Skeletal muscle tissue (tissue), 4 donors: Measurements from ENCODE around the gene NPBWR2. TPM values are rescaled to one million over a fixed set of nuclear protein-coding genes. Genes with fewer than 3 reads are reported as not detected.
"Not testable (repeated sequence)": the region's sequence is repeated elsewhere in the genome, so short reads cannot be mapped to it uniquely, and the experiment has no call there.

ENCODE experiments used
- H3K27ac ChIP-seq: one replicate; pipeline ENCODE4 v1.7.0; 2013; ENCODE audit warnings: mild to moderate bottlenecking, low read depth, low read length, inconsistent platforms
- H3K27me3 ChIP-seq, 3 donors: one replicate each; pipeline ENCODE4 v1.7.0; 2013; ENCODE audit warnings: low read length in 3 of 3; ENCODE audit not compliant: control insufficient read depth in 3 of 3, insufficient read depth in 3 of 3
- H3K36me3 ChIP-seq, 3 donors: one replicate each; pipeline ENCODE4 v1.7.0; 2013; ENCODE audit warnings: low read length in 3 of 3; ENCODE audit not compliant: control insufficient read depth in 3 of 3, insufficient read depth in 3 of 3
- H3K4me1 ChIP-seq, 3 donors: one replicate each; pipeline ENCODE4 v1.7.0; 2013; ENCODE audit warnings: low read length in 3 of 3, mild to moderate bottlenecking in 3 of 3; ENCODE audit not compliant: control insufficient read depth in 3 of 3, insufficient read depth in 3 of 3
- H3K4me3 ChIP-seq, 3 donors: one replicate each; pipeline ENCODE4 v1.7.0; 2013; ENCODE audit warnings: low read length in 3 of 3
- H3K9ac ChIP-seq, 3 donors: one replicate each; pipeline ENCODE4 v1.7.0; 2013; ENCODE audit warnings: low read length in 3 of 3, mild to moderate bottlenecking in 3 of 3, moderate library complexity in 2 of 3, low read depth in 1 of 3
- H3K9me3 ChIP-seq, 3 donors: one replicate each; pipeline ENCODE4 v1.7.0; 2013; ENCODE audit warnings: low read length in 3 of 3; ENCODE audit not compliant: control insufficient read depth in 3 of 3
- total RNA-seq: library from RNA; depleted of rRNA; stranded (reverse); fragments of >200 nt; gene quantifications from one replicate; pipeline ENCODE4 v1.2.3, GENCODE V29; 2014
- donor health status: Osteomylitis.

The NPBWR2 gene
- total RNA-seq, 1 donor from 2014 or later = not detected

GRCh38 chr20:64143018-64143801 lies 35.8 kb upstream of the NPBWR2 start:
- peaks cover 19 to 40% (median 31%) of the 10 kb centered on the region in 3 donors for H3K27me3 ChIP-seq
- H3K4me1 ChIP-seq = no peaks in the 10 kb centered on the region
- no peak overlapping the region for H3K9ac ChIP-seq
- no peaks in the 10 kb centered on the region for H3K36me3 ChIP-seq
- H3K4me3 ChIP-seq = no peak overlapping the region
- peaks cover 3 to 6% (median 4%) of the 10 kb centered on the region in 3 donors for H3K9me3 ChIP-seq
- H3K27ac ChIP-seq = no peak overlapping the region

GRCh38 chr20:64142590-64142989 lies 35.2 kb upstream of the NPBWR2 start:
- no peaks in the 10 kb centered on the region for H3K4me1 ChIP-seq
- H3K4me3 ChIP-seq = no peak overlapping the region
- no peak overlapping the region for H3K27ac ChIP-seq
- no peaks in the 10 kb centered on the region for H3K36me3 ChIP-seq
- no peak overlapping the region for H3K9ac ChIP-seq
- H3K27me3 ChIP-seq = peaks cover 19 to 40% (median 29%) of the 10 kb centered on the region in 3 donors
- peaks cover 3 to 6% (median 4%) of the 10 kb centered on the region in 3 donors for H3K9me3 ChIP-seq

- H3K36me3 ChIP-seq = no peaks in the 10 kb centered on the region
- H3K9ac ChIP-seq = no peak overlapping the region
- H3K9me3 ChIP-seq = peaks cover 3 to 6% (median 4%) of the 10 kb centered on the region in 3 donors
- H3K4me3 ChIP-seq = no peak overlapping the region
- no peak overlapping the region for H3K27ac ChIP-seq
- H3K27me3 ChIP-seq = peaks cover 19 to 29% (median 20%) of the 10 kb centered on the region in 3 donors
- H3K4me1 ChIP-seq = no peaks in the 10 kb centered on the region
Measured at GRCh38 chr20:64140956-64141355, 33.6 kb upstream of the NPBWR2 start.

- no peak overlapping the region for H3K4me3 ChIP-seq
- peaks cover 0 to 3% (median 0%) of the 10 kb centered on the region in 3 donors for H3K9me3 ChIP-seq
- H3K27me3 ChIP-seq = peaks cover 19 to 24% (median 22%) of the 10 kb centered on the region in 3 donors
- H3K27ac ChIP-seq = no peak overlapping the region
- H3K9ac ChIP-seq = no peak overlapping the region
- H3K36me3 ChIP-seq = no peaks in the 10 kb centered on the region
- H3K4me1 ChIP-seq = no peaks in the 10 kb centered on the region
Measured at GRCh38 chr20:64140061-64140931, 32.9 kb upstream of the NPBWR2 start.

- Histone ChIP-seq H3K4me1 (no peaks in the 10 kb centered on the region), H3K27me3 (peaks cover 19 to 24% (median 22%) of the 10 kb centered on the region in 3 donors), H3K9ac (no peak overlapping the region), H3K27ac (no peak overlapping the region), H3K36me3 (no peaks in the 10 kb centered on the region), H3K9me3 (no peaks in the 10 kb centered on the region), H3K4me3 (no peak overlapping the region)
Measured at GRCh38 chr20:64139199-64140060, 32.1 kb upstream of the NPBWR2 start.

GRCh38 chr20:64138276-64138815 lies 31.0 kb upstream of the NPBWR2 start:
- H3K9me3 ChIP-seq = no peaks in the 10 kb centered on the region
- no peak overlapping the region for H3K9ac ChIP-seq
- H3K4me3 ChIP-seq = no peak overlapping the region
- peaks cover 12 to 29% (median 24%) of the 10 kb centered on the region in 3 donors for H3K27me3 ChIP-seq
- no peaks in the 10 kb centered on the region for H3K4me1 ChIP-seq
- no peak overlapping the region for H3K27ac ChIP-seq
- H3K36me3 ChIP-seq = no peaks in the 10 kb centered on the region

GRCh38 chr20:64137598-64138031 lies 30.2 kb upstream of the NPBWR2 start:
- H3K27ac ChIP-seq = no peak overlapping the region
- H3K9me3 ChIP-seq = no peaks in the 10 kb centered on the region
- no peaks in the 10 kb centered on the region for H3K36me3 ChIP-seq
- H3K4me3 ChIP-seq = no peak overlapping the region
- H3K4me1 ChIP-seq = no peaks in the 10 kb centered on the region
- H3K9ac ChIP-seq = no peak overlapping the region
- H3K27me3 ChIP-seq = peaks cover 5 to 22% (median 18%) of the 10 kb centered on the region in 3 donors

GRCh38 chr20:64136004-64136710 lies 28.8 kb upstream of the NPBWR2 start:
- Histone ChIP-seq H3K9me3 (no peaks in the 10 kb centered on the region), H3K4me3 (no peak overlapping the region), H3K36me3 (no peaks in the 10 kb centered on the region), H3K27me3 (peaks cover 0 to 20% (median 18%) of the 10 kb centered on the region in 3 donors), H3K9ac (no peak overlapping the region), H3K4me1 (no peaks in the 10 kb centered on the region), H3K27ac (no peak overlapping the region)

GRCh38 chr20:64134744-64135143 lies 27.4 kb upstream of the NPBWR2 start:
- H3K4me3 ChIP-seq, H3K9ac ChIP-seq, H3K4me1 ChIP-seq, H3K9me3 ChIP-seq, H3K36me3 ChIP-seq, H3K27ac ChIP-seq: not testable (repeated sequence)
- peaks cover 0 to 26% (median 13%) of the 10 kb centered on the region in 3 donors for H3K27me3 ChIP-seq
